Hematopoietic multipotent progenitor cell treated with erythropoietin and hydrocortisone succinate and interleukin-3 and kit ligand, for 6 days (in vitro differentiated cells): ENCODE results near the gene IL17F.
A peak's percentile ranks its signal among the peaks of the same experiment; 100 is the strongest.
"Not testable (repeated sequence)": the region's sequence is repeated elsewhere in the genome, so short reads cannot be mapped to it uniquely, and the experiment has no call there.

Experiments used
- DNase-seq: peaks from one replicate; pipeline ENCODE4 v3.0.0-alpha.2; 2015

IL17F gene

GRCh38 chr6:52243282-52243893, 912 bp downstream of the IL17F start:
- no peak for DNase-seq

GRCh38 chr6:52241819-52242218, 2.5 kb downstream of the IL17F start:
- no peak for DNase-seq

- DNase-seq, result peak; percentile 79
These were observed 10.1 kb downstream of the IL17F start for GRCh38 chr6:52233975-52234823.

- DNase-seq, result no peak
These were observed 11.3 kb downstream of the IL17F start for GRCh38 chr6:52233005-52233404.

- DNase-seq, result no peak
These were observed 12.7 kb downstream of the IL17F start for GRCh38 chr6:52231406-52232127.

- no peak for DNase-seq
These were observed 13.6 kb downstream of the IL17F start for GRCh38 chr6:52230685-52231084.

- DNase-seq, result no peak
These were observed 16.8 kb downstream of the IL17F start for GRCh38 chr6:52227495-52227894.

GRCh38 chr6:52221302-52221701, 23.0 kb downstream of the IL17F start:
- peak; percentile 93 for DNase-seq

GRCh38 chr6:52217761-52218160, 26.5 kb downstream of the IL17F start:
- no peak for DNase-seq

GRCh38 chr6:52216932-52217575, 27.2 kb downstream of the IL17F start:
- no peak for DNase-seq

- DNase-seq, result no peak
These were observed 28.5 kb downstream of the IL17F start for GRCh38 chr6:52215787-52216186.

GRCh38 chr6:52213127-52213526, 31.2 kb downstream of the IL17F start:
- DNase-seq, result peak; percentile 13

GRCh38 chr6:52210227-52210626, 34.1 kb downstream of the IL17F start:
- no peak for DNase-seq

- DNase-seq, result no peak
These were observed 34.5 kb downstream of the IL17F start for GRCh38 chr6:52209770-52210169.

GRCh38 chr6:52208612-52209011, 35.7 kb downstream of the IL17F start:
- no peak for DNase-seq

GRCh38 chr6:52207066-52207465, 37.2 kb downstream of the IL17F start:
- DNase-seq, result no peak

GRCh38 chr6:52201493-52201892, 42.8 kb downstream of the IL17F start:
- no peak for DNase-seq

GRCh38 chr6:52201046-52201445, 43.3 kb downstream of the IL17F start:
- no peak for DNase-seq

GRCh38 chr6:52200088-52200487, 44.2 kb downstream of the IL17F start:
- DNase-seq, result not testable (repeated sequence)

GRCh38 chr6:52195886-52196285, 48.4 kb downstream of the IL17F start:
- no peak for DNase-seq

- DNase-seq, result no peak
These were observed 52.5 kb downstream of the IL17F start for GRCh38 chr6:52191824-52192223.

- no peak for DNase-seq
These were observed 53.9 kb downstream of the IL17F start for GRCh38 chr6:52190409-52190808.

- no peak for DNase-seq
These were observed 54.3 kb downstream of the IL17F start for GRCh38 chr6:52189974-52190373.
